Measurements from ENCODE around the gene MISP3.

DNA sequence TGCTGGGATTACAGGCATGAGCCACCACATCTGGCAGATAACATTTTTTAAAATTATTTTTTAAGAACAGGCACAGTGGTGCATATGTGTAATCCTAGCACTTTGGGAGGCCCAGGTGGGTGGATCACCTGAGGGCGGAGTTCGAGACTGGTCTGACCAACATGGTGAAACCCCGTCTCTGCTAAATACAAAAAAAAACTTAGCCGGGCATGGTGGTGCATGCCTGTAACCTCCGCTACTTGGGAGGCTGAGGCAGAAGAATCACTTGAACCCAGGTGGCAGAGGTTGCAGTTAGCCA lies 10.1 kb upstream of the MISP3 start:
- TF ChIP-seq CTCF (IDR thresholded peaks at IDR 0.05): no peak
- TF ChIP-seq POLR2AphosphoS5 (IDR thresholded peaks at IDR 0.05): no peak
